NB4 (cell line): ENCODE results near the gene ICAM2.

Experiments
- DNase-seq: peaks from one replicate; pipeline ENCODE4 v3.0.0; 2010; ENCODE audit warnings: low read depth
- H3K4me3 ChIP-seq: one replicate; pipeline ENCODE4 v1.5.1; 2011; ENCODE audit warnings: mild to moderate bottlenecking, low read depth, low read length, moderate library complexity
- CTCF ChIP-seq: IDR thresholded peaks from one replicate; pipeline ENCODE4 v1.5.1; 2012; ENCODE audit warnings: low read depth, low read length
- MAX ChIP-seq: IDR thresholded peaks from 2 replicates; pipeline ENCODE4 v1.6.1; 2011; ENCODE audit warnings: low read depth, low read length
- MYC ChIP-seq: IDR thresholded peaks from 2 replicates; pipeline ENCODE4 v1.6.1; 2011; ENCODE audit warnings: low read depth, low read length
- POLR2A ChIP-seq: IDR thresholded peaks from 2 replicates; pipeline ENCODE4 v1.6.1; 2011; ENCODE audit warnings: mild to moderate bottlenecking; ENCODE audit not compliant: insufficient read length; ENCODE audit errors: extremely low read depth

Gene ICAM2

DNA sequence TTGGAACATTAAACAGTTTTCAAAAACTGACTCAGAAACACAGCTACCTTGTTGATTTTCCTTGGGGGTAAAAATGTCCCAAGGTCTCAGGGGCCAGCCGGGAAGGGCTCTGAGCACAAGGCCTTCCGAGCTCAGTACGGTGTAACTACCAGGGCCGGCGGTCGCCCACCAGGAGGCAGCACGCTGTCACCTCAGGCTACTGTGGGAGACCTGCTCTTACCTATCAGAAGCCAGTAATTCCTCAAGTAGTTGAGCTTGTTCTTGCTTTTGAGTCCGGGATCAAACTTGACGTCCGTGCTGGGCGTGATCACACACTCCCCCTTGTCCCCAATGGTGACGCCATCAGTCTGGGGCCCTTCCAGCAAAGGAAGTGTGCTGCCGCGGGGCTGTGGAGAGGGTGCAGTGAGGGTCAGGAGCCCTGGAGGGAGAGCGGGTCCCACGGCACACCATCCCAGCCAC is 43.4 kb upstream of the ICAM2 start:
- H3K4me3 ChIP-seq = no peak overlapping the region
- peak; percentile 57 for DNase-seq
- no peak for TF ChIP-seq MYC
- TF ChIP-seq POLR2A = no peak
- no peak for TF ChIP-seq MAX
- TF ChIP-seq CTCF = no peak

- H3K4me3 ChIP-seq = no peak overlapping the region
- DNase-seq = no peak
- TF ChIP-seq MAX (no peak), MYC (no peak), CTCF (no peak), POLR2A (no peak)
These were observed 42.7 kb upstream of the ICAM2 start for GRCh38 chr17:64063088-64063487.

DNA sequence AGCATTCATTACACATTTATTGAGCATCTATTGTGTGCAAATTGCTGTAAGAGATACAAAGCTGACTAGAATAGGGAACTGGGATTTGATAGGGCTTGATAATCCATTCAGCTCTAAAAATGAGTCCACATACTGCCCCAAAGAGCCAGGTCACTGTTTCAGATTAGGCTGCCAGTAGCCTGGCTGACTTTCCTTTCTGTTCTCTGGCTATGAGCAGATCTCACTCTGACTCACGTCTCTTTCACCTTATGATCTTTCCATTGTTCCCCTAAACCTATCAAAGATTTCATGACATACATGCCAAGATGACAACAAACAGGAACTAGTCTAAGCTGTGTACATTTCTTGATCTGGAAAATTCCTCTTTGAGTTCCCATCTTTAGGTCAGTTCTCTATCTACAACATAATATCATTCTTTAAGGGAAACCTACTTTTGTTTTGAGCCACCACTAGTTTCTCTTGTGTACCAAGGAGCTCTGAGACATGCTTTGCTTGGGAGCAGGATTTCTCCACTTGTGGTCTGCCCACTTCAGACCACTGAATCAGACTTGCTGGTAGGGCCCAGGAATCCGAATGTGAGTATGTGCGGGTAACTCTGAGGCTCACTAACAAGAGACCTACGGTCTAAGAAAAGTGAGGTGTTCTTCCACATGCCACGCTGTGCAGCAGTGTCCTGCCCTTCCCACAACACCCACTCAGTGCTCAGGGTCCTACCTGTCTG is 40.9 kb upstream of the ICAM2 start:
- H3K4me3 ChIP-seq = no peak overlapping the region
- TF ChIP-seq MAX = no peak
- no peak for TF ChIP-seq MYC
- no peak for TF ChIP-seq POLR2A
- no peak for TF ChIP-seq CTCF
- no peak for DNase-seq

GRCh38 chr17:64060331-64060730 is 39.9 kb upstream of the ICAM2 start:
- TF ChIP-seq MYC (no peak), CTCF (no peak), MAX (no peak), POLR2A (no peak)
- no peak for DNase-seq
- H3K4me3 ChIP-seq = no peak overlapping the region

DNA sequence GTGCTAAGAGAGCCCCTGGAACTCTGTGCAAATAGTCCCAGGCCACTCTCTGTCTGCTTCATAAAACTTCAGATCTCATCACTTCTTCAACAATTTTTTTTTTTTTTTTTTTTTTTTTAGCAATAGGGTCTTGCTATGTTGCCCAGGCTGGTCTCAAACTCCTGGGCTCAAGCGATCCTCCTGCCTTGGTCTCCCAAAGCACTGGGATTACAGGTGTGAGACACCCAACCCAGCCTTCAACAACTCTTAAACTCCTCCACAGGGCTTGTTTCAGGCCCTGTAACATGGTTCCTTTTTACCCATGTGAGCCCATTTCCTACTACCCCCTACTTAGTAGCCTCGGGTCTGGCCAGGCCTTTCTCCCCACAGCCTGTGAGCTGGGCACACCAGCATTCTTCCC is 39.3 kb upstream of the ICAM2 start:
- TF ChIP-seq MAX = no peak
- TF ChIP-seq MYC = no peak
- no peak for TF ChIP-seq CTCF
- TF ChIP-seq POLR2A = no peak
- H3K4me3 ChIP-seq = no peak overlapping the region
- DNase-seq = no peak
